HepG2 (cell line): ENCODE results near the gene IFIT5. TPM values are rescaled to one million over a fixed set of nuclear protein-coding genes. Genes with fewer than 3 reads are reported as not detected.
A peak's percentile ranks its signal among the peaks of the same experiment; 100 is the strongest.

ENCODE experiments used
- AKAP8 ChIP-seq: sonication (generic); formaldehyde crosslinking; IDR thresholded peaks from 2 replicates; pipeline ENCODE4 v1.5.1; 2020; ENCODE audit warnings: mild to moderate bottlenecking, missing genetic modification reagents
- MLX ChIP-seq: IDR thresholded peaks from 2 replicates; pipeline ENCODE4 v1.6.1; 2016
- MLXIP ChIP-seq: sonication (generic); formaldehyde crosslinking; IDR thresholded peaks from 2 replicates; pipeline ENCODE4 v1.9.0; 2021; ENCODE audit warnings: missing genetic modification reagents, borderline replicate concordance
- NFATC3 ChIP-seq: sonication (generic); formaldehyde crosslinking; IDR thresholded peaks from 2 replicates; pipeline ENCODE4 v1.5.1; 2020; ENCODE audit warnings: mild to moderate bottlenecking, missing genetic modification reagents
- NR2F1 ChIP-seq, 2 experiments: fragments of 450-650 bp in 1 of 2; formaldehyde crosslinking in 1 of 2; IDR thresholded peaks; 2 replicates each; pipeline versions ENCODE4 v1.5.0 to v1.6.1; 2016 to 2020; ENCODE audit warnings: mild to moderate bottlenecking in 1 of 2, missing compliant biosample characterization in 1 of 2, missing genetic modification reagents in 1 of 2, moderate library complexity in 1 of 2
- TBP ChIP-seq: sonication (generic); formaldehyde crosslinking; IDR thresholded peaks from 2 replicates; pipeline ENCODE4 v1.5.0; 2020; ENCODE audit warnings: missing genetic modification reagents
- TBX2 ChIP-seq: sonication (generic); formaldehyde crosslinking; IDR thresholded peaks from 2 replicates; pipeline ENCODE4 v1.5.0; 2020; ENCODE audit warnings: missing genetic modification reagents, mild to moderate bottlenecking, borderline replicate concordance
- TP53 ChIP-seq: sonication (generic); formaldehyde crosslinking; conservative IDR thresholded peaks from 2 replicates; pipeline ENCODE4 v1.4.0; 2020; ENCODE audit warnings: missing genetic modification reagents
- TRAFD1 ChIP-seq: sonication (generic); formaldehyde crosslinking; IDR thresholded peaks from 2 replicates; pipeline ENCODE4 v1.5.1; 2020; ENCODE audit warnings: missing genetic modification reagents, mild to moderate bottlenecking, borderline replicate concordance
- ZNF253 ChIP-seq: sonication (generic); formaldehyde crosslinking; IDR thresholded peaks from 2 replicates; pipeline ENCODE4 v1.8.0; 2022; ENCODE audit warnings: mild to moderate bottlenecking, missing genetic modification reagents, borderline replicate concordance
- ZNF430 ChIP-seq: sonication (generic); formaldehyde crosslinking; IDR thresholded peaks from 2 replicates; pipeline ENCODE4 v1.9.0; 2021; ENCODE audit warnings: mild to moderate bottlenecking, missing genetic modification reagents
- ZNF710 ChIP-seq: sonication (generic); formaldehyde crosslinking; IDR thresholded peaks from 2 replicates; pipeline ENCODE4 v1.5.0; 2020; ENCODE audit warnings: mild to moderate bottlenecking, missing genetic modification reagents, borderline replicate concordance
- ZNF768 ChIP-seq: sonication (generic); formaldehyde crosslinking; IDR thresholded peaks from 2 replicates; pipeline ENCODE4 v1.4.0; 2020; ENCODE audit warnings: missing genetic modification reagents
- ZNF777 ChIP-seq: sonication (generic); formaldehyde crosslinking; IDR thresholded peaks from 2 replicates; pipeline ENCODE4 v1.4.0; 2020; ENCODE audit warnings: missing genetic modification reagents
- ZSCAN30 ChIP-seq: sonication (generic); formaldehyde crosslinking; IDR thresholded peaks from 2 replicates; pipeline ENCODE4 v1.5.0; 2020; ENCODE audit warnings: mild to moderate bottlenecking, missing genetic modification reagents
- polyA plus RNA-seq, 8 experiments: library from polyadenylated mRNA; depleted of rRNA in 3 of 8; stranded (reverse) in 7 of 8; unstranded in 1 of 8; fragments of >200 nt; fragmentation: Illumina TruSeq in 4 of 8; extraction: Trizol in 4 of 8; gene quantifications; 2 replicates each; pipeline versions ENCODE4 v1.2.1 to v1.2.3, GENCODE V29; 2011 to 2016; ENCODE audit warnings: low read depth in 4 of 8, missing spikeins in 1 of 8, mixed read lengths in 1 of 8; ENCODE audit not compliant: insufficient read depth in 1 of 8
- total RNA-seq, 5 experiments: library from RNA; depleted of rRNA; stranded (reverse); fragments of >200 nt; fragmentation: Illumina TruSeq; extraction: Trizol; gene quantifications; 2 replicates each; pipeline ENCODE4 v1.2.3, GENCODE V29; 2016; ENCODE audit warnings: low read depth in 1 of 5
- TF ChIP-seq, protein P1 (sequence below): sonication (generic); formaldehyde crosslinking; IDR thresholded peaks from 2 replicates; pipeline ENCODE4 v1.8.0; 2023; ENCODE audit warnings: mild to moderate bottlenecking, missing genetic modification reagents
- TF ChIP-seq, protein P2 (sequence below): sonication (generic); formaldehyde crosslinking; IDR thresholded peaks from 2 replicates; pipeline ENCODE4 v1.5.1; 2020; ENCODE audit warnings: missing genetic modification reagents, mild to moderate bottlenecking, borderline replicate concordance

Gene IFIT5
- total and polyA plus RNA-seq, 2 of the 13 experiments (the other 11 are each of a cell fraction or from before 2014, with no cell fraction given), result 2.2 to 8.3 TPM

- TF ChIP-seq TRAFD1 (CRISPR knock-in tag) (no peak), TBP (CRISPR knock-in tag) (no peak), ZNF253 (CRISPR knock-in tag) (no peak), MLXIP (CRISPR knock-in tag) (no peak), ZSCAN30 (CRISPR knock-in tag) (no peak), ZNF710 (CRISPR knock-in tag) (0 out of 2 replicates have a peak, but pooled peaks have one; percentile 12), MLX (CRISPR knock-in tag) (no peak), AKAP8 (CRISPR knock-in tag) (no peak), ZNF777 (CRISPR knock-in tag) (peak; percentile 100), TP53 (CRISPR knock-in tag) (no peak), NR2F1 (CRISPR knock-in tag; IDR thresholded peaks at IDR 0.05) (no peak), ZNF768 (CRISPR knock-in tag) (peak; percentile 37; the same call in 1 of the 2 replicates), ZNF430 (CRISPR knock-in tag) (peak; percentile 70), TBX2 (peak; percentile 37; the same call in 1 of the 2 replicates), NFATC3 (CRISPR knock-in tag) (no peak)
- TF ChIP-seq, protein P1, sequence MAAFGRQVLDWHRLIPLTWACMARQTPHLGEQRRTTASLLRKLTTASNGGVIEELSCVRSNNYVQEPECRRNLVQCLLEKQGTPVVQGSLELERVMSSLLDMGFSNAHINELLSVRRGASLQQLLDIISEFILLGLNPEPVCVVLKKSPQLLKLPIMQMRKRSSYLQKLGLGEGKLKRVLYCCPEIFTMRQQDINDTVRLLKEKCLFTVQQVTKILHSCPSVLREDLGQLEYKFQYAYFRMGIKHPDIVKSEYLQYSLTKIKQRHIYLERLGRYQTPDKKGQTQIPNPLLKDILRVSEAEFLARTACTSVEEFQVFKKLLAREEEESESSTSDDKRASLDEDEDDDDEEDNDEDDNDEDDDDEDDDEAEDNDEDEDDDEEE (CRISPR knock-in tag), result peak; percentile 39; the same call in 1 of the 2 replicates
- TF ChIP-seq, protein P2, sequence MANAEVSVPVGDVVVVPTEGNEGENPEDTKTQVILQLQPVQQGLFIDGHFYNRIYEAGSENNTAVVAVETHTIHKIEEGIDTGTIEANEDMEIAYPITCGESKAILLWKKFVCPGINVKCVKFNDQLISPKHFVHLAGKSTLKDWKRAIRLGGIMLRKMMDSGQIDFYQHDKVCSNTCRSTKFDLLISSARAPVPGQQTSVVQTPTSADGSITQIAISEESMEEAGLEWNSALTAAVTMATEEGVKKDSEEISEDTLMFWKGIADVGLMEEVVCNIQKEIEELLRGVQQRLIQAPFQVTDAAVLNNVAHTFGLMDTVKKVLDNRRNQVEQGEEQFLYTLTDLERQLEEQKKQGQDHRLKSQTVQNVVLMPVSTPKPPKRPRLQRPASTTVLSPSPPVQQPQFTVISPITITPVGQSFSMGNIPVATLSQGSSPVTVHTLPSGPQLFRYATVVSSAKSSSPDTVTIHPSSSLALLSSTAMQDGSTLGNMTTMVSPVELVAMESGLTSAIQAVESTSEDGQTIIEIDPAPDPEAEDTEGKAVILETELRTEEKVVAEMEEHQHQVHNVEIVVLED, result peak; percentile 51; the same call in 1 of the 2 replicates
Observed at GRCh38 chr10:89414879-89415821, 782 bp downstream of the IFIT5 start (continued).
